Kidney epithelial cell (primary cell): ENCODE results near the gene FGF8. TPM values are rescaled to one million over a fixed set of nuclear protein-coding genes. Genes with fewer than 3 reads are reported as not detected.
"Not testable (repeated sequence)": the region's sequence is repeated elsewhere in the genome, so short reads cannot be mapped to it uniquely, and the experiment has no call there.

ENCODE experiments used
- DNase-seq: peaks from one replicate; pipeline ENCODE4 v3.0.0-alpha.2; 2010; ENCODE audit warnings: low read depth
- H3K27me3 ChIP-seq: 2 replicates; pipeline ENCODE4 v1.6.0; 2011; ENCODE audit warnings: low read length; ENCODE audit not compliant: control insufficient read depth, insufficient read depth
- H3K36me3 ChIP-seq: 2 replicates; pipeline ENCODE4 v1.5.1; 2011; ENCODE audit warnings: low read length; ENCODE audit not compliant: control insufficient read depth, insufficient read depth
- H3K4me3 ChIP-seq: 2 replicates; pipeline ENCODE4 v1.5.1; 2011; ENCODE audit warnings: low read depth, mild to moderate bottlenecking, control low read depth, low read length
- total RNA-seq: library from RNA; depleted of rRNA; stranded (reverse); fragments of >200 nt; gene quantifications from 2 replicates; pipeline ENCODE4 v1.2.3, GENCODE V29; 2015
- TF ChIP-seq, protein P1 (sequence below): IDR thresholded peaks from 2 replicates; pipeline ENCODE4 v1.5.1; 2011; ENCODE audit warnings: mild to moderate bottlenecking, moderate library complexity, low read length, control low read depth, inconsistent platforms; ENCODE audit not compliant: insufficient read depth, poor library complexity, severe bottlenecking

FGF8 gene
- total RNA-seq, 1 donor from 2014 or later: not detected

DNA sequence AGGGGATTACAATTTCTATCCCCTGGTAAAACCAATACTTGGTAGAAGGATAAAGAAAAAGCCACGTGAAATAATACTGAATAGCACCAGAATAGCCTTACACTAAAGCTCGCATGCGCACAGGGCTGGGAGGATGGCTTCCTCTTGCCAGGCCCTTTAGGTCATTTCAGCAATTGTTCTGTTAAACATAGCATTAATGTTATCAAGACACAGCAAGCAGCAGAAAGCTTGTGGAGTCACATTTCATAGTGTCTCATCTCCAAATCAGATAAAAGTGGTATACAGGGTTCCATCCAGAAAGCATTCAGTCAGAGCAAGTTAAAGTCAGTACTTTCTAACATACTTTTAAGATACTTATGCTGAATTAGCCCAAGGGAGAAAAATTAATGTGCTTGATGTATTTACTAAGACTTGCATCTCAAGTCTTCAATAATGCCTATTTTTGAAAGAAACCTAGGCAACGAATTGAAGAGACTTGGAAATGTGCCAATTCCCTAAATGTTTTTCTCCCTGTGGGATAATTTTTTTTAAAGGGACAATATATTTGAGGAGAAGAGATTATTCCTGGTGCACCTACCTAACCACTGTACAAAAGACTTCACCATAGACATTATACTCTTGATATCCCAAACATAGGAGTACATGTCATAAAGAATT, 21.6 kb upstream of the FGF8 start:
- Histone ChIP-seq H3K4me3 (no peak overlapping the region), H3K27me3 (no peaks in the 10 kb centered on the region), H3K36me3 (peaks cover 3% of the 10 kb centered on the region)
- DNase-seq: no peak
- TF ChIP-seq, protein P1, sequence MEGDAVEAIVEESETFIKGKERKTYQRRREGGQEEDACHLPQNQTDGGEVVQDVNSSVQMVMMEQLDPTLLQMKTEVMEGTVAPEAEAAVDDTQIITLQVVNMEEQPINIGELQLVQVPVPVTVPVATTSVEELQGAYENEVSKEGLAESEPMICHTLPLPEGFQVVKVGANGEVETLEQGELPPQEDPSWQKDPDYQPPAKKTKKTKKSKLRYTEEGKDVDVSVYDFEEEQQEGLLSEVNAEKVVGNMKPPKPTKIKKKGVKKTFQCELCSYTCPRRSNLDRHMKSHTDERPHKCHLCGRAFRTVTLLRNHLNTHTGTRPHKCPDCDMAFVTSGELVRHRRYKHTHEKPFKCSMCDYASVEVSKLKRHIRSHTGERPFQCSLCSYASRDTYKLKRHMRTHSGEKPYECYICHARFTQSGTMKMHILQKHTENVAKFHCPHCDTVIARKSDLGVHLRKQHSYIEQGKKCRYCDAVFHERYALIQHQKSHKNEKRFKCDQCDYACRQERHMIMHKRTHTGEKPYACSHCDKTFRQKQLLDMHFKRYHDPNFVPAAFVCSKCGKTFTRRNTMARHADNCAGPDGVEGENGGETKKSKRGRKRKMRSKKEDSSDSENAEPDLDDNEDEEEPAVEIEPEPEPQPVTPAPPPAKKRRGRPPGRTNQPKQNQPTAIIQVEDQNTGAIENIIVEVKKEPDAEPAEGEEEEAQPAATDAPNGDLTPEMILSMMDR: no peak

DNA sequence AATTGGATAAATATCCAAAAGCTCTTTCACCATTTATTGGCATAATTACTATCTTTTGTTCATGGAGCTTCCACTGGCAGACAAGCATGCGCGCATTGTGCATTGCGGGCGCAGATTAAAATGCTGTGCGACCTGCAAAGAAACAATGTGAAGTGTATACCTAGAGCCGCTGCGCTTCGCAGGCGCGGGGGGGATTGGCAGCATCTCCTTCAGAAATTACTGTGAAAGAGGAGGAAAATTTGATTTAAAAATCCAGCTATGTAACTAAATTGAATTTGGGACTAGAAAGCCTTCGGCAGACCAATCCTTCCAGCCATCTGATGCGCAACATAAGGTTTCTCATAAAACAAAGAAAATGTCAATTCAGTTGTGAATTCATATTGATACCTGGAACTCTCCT, 17.6 kb upstream of the FGF8 start:
- no peaks in the 10 kb centered on the region for H3K27me3 ChIP-seq
- no peak for DNase-seq
- H3K4me3 ChIP-seq: no peak overlapping the region
- H3K36me3 ChIP-seq: peaks cover 4% of the 10 kb centered on the region
- TF ChIP-seq, protein P1: no peak

DNA sequence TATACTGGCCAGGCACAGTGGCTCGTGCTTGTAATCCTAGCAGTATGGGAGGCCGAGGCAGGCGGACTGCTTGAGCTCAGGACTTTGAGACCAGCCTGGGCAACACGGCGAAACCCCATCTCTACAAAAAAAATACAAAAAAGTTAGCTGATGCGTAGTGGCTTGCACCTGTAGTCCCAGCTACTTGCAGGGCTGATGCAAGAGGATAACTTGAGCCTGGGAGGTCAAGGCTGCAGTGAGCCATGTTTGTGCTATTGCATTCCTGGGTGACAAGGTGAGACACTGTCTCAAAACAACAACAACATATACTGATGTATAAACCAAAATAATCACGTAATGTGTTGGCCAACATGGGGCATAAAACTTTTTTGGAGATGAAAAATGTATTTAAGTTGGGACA, 13.8 kb upstream of the FGF8 start:
- no peak for DNase-seq
- no peak overlapping the region for H3K4me3 ChIP-seq
- TF ChIP-seq, protein P1: no peak
- no peaks in the 10 kb centered on the region for H3K27me3 ChIP-seq
- H3K36me3 ChIP-seq: peaks cover 5% of the 10 kb centered on the region

DNA sequence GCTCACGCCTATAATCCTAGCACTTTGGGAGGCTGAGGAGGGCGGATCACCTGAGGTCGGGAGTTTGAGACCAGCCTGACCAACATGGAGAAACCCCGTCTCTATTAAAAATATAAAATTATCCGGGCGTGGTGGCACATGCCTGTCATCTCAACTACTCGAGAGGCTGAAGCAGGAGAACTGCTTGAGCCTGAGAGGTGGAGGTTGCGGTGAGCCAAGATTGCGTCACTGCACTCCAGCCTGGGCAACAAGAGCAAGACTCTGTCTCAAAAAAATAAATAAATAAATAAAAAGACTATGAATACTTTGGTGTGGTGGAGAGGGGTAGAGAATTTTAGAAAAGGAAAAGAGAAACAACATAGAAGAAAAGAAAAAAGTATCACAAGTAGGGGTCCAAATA, 13.3 kb upstream of the FGF8 start:
- H3K27me3 ChIP-seq, H3K4me3 ChIP-seq, DNase-seq, H3K36me3 ChIP-seq: not testable (repeated sequence)

DNA sequence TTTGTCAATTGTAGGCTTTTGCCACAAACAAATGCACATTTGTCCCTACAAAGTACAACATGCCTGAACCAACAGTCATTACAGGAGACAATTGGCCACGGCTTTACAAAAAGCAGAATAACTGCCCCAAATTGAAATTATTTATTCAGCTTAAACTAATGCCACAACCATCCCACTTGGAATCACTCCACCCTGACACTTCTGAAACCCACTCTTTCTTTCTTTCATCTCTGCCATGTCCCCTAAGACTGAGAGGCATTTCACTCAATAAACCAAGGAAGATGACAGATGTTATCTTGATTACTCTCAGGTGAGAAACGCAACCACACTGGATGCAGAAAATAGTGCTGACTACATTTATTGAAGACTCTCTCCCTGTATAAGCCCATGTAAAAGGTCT, 9.9 kb upstream of the FGF8 start:
- no peak for DNase-seq
- TF ChIP-seq, protein P1: no peak
- H3K36me3 ChIP-seq: peaks cover 2% of the 10 kb centered on the region
- H3K27me3 ChIP-seq: no peaks in the 10 kb centered on the region
- H3K4me3 ChIP-seq: no peak overlapping the region

DNA sequence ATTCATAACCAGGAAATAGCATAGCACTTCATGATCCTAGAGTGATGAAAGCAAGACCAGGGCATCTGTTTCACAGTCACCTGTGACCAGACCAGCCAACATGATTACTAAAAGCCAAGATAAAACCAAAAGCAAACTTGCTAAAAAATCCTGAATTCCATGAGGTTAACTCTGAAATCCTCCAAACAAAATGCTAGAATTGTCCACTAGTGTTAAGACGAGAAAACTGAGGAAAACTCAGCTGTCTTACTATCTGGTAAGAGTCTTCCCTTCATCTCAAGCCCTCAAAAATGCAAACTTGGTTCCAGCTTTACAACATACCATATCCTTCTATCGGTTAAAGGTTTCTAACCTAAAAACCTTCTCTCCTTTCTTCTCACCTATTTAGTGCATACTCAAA, 8.6 kb upstream of the FGF8 start:
- DNase-seq: no peak
- TF ChIP-seq, protein P1: no peak
- Histone ChIP-seq H3K27me3 (peaks cover 3% of the 10 kb centered on the region), H3K36me3 (peaks cover 2% of the 10 kb centered on the region), H3K4me3 (no peak overlapping the region)
